ENCODE measurements around the gene CACNA1C.

Gene CACNA1C

DNA sequence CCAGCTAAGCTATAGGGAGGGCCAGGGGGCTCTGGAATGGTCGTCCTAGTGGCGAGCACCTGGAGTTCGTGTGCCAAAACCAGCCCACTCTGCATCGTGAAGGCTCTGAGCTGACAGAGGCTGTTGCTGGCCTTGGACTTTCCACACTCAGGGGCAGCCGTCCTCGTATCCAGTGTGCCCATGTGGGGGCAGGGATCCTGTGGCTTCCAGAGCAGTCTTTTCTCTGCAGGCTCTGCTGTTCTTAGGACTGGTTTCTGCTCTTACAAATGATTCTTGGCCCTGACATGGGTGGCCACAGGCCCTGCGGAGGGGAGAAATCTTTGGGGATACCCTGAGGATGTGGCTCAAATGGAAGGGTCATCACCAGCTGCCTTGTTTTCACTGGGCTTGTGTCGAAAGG lies 564.6 kb downstream of the CACNA1C start:
- DNase-seq (ENCODE audit: low read depth, low spot score), result no peak

DNA sequence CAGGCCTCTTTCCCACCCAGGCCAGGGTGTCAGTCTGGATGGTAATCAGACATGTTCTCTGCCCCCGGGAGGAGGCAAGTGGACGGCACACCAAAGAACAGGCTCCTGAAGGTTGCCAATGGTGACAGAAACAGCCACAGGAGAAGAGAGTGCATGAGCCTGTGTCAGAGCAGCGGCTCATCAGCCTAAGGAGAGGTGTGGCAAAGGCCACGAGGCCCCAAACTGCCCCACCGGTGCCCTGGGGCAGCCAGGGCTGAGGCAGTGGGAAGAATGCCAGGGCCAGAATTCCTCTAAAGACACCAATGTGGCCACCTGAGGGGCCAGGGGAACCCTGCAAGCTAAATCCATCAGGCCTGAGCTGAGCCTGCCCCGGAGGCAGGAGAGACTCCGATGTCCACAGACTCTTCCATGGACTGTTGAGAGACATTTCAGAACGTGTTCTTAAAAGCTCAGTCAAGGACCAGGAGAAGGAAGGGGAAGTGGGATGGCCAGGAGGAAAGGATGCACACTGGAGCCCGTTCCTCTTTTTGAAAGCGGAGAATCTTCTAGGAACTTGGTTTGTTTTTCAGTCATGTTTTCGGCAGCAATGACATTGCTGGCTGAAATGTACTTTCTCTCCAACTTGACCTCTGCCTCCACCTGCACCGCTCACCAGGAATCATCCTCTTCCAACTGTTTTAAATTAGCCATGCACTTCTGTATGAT lies 565.7 kb downstream of the CACNA1C start:
- no peak for DNase-seq (ENCODE audit: low read depth, low spot score)

DNA sequence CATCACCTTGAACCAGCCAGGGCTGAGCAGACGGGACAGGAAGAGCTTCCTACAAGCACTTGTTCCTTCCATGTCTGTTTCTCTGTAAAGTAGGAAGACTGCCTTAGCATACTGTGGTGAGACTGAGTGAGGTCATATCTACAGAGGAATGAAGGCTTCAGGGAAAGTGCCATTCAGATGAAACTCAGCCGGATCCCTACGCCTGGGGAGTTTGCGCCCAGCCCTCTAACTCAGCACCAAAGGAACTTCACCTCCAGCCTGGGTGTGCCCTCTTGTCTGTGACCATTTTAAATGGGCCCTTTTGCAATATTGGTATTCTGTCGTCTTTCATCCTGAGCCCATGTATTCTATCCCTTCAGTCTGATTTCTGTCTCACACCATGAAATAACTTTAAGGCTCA lies 566.3 kb downstream of the CACNA1C start:
- DNase-seq (ENCODE audit: low read depth, low spot score), result no peak

DNA sequence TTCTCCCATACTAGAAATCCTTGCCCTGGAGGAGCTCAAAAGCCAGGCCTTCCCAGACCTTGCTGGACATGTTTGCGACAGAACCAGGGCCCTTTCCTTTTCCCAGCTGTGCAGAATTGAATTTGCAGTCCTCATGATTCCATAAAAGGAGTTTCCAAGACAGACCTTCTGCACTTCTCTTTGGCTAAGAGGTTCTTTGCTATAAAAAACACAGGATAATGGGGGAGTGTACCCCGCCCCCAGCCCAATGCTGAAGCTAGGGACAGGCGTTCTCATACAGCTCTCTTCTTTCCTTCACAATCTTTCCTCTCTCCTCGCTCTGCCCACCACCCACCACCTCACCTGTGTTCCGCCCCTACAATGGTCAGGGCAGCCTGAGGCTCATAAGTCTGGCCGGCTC lies 569.7 kb downstream of the CACNA1C start:
- DNase-seq (ENCODE audit: low read depth, low spot score), result no peak

DNA sequence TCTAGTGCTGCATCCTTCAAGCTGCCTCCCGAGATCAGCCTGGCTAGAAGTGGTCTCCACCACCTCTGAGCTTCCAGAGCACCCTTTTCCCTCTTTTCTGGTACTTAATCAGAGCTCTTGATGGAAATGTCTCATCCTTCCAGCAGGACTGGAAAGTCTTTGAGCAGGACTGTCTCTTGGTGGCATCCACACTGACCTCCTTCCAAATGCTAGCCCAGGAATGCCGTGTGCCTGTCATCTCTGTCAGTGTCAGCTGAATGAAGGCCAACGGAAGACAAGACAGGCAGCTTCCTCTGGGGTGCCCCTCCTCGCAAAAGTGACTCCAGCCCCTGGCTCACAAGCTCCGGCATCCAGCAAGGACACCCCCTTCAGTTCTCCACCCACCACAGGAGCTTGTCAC lies 570.7 kb downstream of the CACNA1C start:
- no peak for DNase-seq (ENCODE audit: low read depth, low spot score)

DNA sequence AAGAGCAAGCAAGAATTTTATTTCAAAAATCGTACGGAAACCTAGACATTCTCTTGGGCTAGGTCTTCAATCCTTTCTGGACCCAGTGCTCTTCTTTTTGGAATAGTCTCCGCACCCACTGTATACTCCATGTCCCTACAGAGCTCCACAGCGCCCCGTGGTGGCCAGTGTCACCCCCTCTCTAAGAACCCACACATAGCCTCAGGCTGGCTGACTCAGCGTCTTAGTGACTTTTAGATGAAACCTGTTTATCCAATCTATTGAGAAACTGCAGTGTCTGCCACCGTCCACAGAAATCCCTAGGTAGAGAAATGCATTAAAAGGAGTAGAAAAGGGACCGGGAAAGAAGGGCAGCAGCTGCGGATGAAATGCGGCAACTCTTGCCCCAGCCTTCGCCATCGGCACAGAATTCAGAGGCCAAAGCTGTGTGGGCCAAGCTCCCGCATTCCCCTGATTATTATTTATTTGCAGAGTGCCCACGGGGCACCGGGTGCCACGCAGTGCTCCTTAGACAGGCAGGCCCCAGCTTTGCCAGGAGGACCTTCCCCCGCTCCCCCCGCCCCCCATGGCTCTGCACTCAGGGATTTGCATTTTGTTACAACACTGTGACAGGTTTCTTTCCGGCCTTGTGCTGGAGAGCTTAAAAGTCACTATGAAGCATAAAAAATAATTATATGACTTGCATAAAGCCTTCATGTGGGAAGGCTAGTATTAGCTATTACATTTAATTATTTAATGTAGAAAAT lies 571.9 kb downstream of the CACNA1C start:
- no peak for DNase-seq (ENCODE audit: low read depth, low spot score)

DNA sequence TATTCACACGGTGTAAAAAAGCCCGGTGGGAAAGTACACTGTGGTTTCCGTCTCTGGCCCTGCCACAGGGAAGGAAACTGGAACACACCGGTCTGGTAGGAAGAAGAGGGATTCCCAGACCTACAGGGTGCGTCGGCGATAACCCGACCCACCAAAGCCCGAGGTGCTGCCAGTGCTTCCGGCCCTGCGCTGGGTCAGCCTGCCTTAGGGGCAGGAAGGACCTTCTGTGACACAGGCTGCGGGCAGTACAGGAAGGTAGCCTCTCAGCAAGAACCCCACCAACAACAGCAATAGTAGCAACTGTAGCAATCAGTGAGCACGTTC lies 572.5 kb downstream of the CACNA1C start:
- DNase-seq (ENCODE audit: low read depth, low spot score), result no peak

DNA sequence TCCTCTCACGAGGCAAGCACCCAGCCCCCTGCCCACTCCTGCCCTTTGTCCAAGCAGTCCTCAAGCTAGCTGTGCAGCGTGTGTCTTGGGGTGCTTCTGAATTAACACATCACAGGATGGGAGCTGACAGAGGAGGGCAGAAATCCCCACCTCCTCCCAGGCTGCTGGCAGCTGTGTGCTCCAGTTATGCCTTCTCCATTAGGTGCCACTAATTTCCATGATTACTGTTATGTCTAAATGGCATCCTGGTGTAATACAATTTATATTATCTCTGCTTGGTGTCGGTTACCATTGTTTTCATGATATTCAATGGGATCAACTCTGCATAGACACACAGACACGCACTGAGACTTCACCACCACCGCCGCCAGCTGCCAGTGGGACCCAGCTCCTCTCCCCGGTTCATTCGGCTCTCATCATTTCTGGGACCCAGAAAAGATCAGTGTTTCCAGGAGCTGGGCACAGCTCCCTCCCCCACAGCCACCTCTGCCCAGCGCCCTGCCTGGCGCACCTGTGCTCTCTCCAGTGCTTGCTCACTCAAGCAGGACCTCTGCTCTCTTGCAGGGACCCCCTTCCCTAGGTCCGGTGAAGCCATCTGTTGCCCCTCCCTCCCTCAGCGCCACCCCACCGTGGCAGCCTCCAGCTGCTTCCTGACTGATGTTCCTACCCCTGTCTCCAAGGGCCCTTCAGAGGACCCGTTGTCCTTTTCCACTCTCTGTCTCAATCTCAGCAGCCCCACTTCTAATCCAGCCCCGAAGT lies 574.5 kb downstream of the CACNA1C start:
- no peak for DNase-seq (ENCODE audit: low read depth, low spot score)

DNA sequence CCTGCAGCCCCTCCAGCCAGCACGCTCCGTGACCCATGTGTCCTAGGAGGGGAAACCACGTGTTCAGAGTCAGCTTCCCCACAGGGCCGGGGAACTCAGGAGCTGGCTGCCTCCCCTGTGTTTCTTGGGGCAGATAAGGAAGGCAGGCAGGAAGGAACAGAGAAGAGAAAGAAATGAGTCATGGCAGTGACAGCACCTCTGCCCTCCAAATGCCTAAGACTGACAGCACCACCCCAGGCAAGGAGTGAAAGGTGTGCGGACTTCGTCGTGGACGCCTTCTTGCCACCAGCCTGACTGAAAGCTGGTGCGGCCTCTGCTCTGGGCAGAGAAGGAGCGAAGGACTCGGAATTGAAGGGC lies 575.0 kb downstream of the CACNA1C start:
- no peak for DNase-seq (ENCODE audit: low read depth, low spot score)

DNA sequence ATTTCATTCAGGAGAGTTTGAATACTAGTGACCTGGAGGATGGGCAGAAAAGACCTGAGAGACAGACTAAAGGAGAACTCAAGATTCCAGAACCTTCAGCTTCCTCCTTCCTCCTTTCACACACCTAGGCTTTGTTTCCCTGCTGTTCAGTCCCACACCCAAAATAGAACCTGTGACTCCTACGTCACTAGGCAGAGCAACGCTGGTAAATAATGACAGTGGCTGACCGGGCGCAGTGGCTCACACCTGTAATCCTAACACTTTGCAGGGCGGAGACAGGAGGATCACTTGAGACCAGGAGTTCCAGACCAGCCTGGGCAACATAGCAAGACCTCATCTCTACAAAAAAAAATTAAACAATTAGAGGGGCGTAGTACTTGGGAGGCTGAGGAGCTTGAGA lies 575.6 kb downstream of the CACNA1C start:
- no peak for DNase-seq (ENCODE audit: low read depth, low spot score)

DNA sequence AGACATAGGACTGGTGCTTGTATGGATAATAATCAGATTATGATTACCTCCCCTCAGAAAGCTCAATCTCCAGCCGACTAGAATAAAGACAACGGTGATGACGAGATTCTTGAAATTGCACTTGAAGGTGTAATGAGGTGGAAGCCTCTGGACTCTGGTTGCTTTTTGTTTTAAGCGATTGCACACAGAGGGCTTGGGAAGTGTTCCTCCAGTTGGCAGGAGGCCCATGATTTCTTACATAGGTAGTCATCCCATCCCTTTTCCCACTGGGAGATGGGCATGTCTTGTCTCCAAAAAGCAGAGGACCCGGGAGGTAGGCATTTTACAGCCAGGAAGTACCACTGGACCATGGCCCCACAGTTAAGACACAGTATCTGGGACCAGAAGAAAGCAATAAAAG lies 576.3 kb downstream of the CACNA1C start:
- no peak for DNase-seq (ENCODE audit: low read depth, low spot score)

DNA sequence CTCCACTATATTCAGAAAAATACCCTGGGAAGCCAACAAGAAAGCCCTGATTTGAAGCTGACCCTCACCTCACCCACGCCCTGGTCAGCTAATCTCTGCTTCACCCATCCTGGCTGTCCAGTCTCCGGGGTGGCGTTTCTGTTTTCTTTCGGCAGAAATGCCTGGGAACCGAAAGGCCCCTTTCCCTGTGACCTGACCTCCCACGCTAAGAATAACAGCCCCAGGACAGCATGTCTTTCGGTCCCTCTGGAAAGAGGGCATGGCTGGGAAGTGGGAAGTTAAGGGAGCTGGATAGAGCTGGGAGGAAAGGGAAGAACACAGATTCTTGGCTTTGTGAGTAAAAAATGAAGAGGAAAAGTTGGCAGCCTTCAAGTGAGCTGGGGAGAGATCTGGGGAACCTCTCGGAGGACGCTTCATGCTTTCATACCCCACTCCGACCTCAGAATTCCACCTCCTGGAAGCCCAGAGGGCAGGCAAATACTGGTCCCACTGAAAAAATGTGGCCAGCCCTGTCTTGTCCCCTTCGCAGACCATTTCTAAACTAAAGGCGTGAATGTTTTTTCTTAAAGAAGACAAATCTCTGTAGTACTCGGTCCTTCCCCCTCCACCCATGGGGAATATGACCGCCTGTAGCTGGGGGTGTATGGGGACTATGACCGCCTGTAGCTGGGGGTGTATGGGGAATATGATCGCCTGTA lies 579.0 kb downstream of the CACNA1C start:
- DNase-seq (ENCODE audit: low read depth, low spot score), result no peak

DNA sequence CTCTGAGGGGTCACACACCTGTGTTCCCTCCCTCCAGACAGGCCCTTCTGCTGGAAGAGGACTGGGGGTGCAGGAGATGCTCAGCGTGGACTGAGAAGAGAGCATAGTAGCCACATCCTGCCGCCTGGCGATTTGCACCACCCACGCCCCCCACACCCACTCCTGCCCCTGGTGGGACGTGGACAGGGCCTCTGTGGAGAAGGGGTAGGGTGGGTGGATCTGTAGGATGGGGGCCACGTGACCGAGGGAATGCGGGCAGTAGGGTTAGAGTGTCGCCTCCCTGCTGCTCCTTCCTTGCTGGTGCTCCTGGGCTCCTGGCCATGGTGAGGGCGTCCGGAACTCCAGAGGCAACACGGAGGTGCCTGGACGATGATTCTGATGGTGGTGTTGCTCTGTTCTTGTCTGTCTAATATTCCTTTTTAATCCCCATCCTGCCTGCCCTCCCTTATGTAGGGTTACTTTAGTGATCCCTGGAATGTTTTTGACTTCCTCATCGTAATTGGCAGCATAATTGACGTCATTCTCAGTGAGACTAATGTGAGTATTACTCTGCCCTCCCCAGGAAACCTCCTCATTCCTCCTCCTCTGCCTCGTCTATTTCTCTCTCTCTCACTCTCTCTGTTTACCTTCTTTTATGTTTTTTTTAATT lies 580.5 kb downstream of the CACNA1C start:
- no peak for DNase-seq (ENCODE audit: low read depth, low spot score)

DNA sequence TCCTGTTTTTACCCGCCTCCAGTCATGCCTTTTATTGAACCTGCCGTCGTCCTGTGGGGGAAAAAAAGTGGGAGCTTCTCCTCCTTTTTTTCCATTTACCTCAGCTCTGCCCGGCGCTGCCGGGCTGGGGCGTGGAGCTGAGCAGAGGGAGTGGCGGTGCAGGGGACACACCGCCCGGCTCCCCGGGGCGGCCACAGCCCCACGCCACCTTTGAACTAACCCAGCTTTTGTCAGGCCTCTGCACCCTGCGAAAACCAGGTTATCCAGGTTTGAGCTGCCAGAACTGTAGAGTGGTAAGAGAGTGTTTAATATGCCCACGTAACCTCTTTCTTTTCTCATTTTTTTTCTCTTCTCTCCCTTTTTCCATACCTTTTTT lies 581.0 kb downstream of the CACNA1C start:
- no peak for DNase-seq (ENCODE audit: low read depth, low spot score)

DNA sequence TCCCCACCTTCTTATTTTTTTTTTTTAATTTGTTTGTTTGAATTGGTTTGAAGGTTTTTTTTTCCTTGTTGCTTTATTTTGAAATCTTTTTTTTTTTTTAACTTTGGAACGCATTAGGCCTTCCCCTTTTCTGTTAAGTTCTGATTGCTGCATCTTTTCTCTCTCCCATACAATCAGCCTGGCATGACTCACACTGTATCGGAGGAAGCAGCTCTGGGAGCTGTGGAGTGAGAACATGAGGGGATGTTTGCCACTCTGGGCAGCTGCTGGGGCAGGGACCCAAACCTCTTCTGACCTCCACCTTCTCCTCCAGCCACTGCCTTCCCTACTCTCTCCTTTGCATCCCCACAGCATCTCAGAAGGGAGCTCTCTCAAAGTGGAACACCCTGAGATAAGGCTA lies 581.7 kb downstream of the CACNA1C start:
- DNase-seq (ENCODE audit: low read depth, low spot score), result no peak

DNA sequence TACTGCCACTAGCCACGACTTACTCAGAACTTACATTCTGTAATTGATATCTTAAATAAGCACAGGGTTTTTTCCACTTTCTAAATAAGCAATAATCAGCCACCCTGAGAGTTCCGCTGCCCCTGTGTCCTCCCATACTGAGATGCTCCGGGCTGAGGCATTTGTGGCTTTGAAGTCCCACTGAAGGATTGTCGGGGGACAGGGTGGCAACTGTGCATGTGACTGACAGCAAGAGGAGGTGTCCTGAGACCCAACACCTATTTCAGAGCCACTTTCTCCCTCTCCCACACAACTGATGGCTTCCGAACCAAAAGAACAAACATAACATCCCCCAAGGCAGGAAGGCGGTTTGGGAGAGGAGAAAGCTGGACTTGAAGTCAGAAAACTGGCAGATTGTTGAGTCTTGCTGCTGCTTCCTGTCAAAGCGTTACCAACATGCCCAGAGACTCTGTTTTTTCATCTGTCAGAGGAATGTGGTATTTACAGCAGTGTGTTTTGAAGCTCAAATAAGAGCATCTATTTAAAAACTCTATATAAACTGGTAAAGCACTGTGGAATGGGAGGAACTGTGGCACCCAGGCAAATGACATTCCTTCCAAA lies 584.1 kb downstream of the CACNA1C start:
- no peak for DNase-seq (ENCODE audit: low read depth, low spot score)

DNA sequence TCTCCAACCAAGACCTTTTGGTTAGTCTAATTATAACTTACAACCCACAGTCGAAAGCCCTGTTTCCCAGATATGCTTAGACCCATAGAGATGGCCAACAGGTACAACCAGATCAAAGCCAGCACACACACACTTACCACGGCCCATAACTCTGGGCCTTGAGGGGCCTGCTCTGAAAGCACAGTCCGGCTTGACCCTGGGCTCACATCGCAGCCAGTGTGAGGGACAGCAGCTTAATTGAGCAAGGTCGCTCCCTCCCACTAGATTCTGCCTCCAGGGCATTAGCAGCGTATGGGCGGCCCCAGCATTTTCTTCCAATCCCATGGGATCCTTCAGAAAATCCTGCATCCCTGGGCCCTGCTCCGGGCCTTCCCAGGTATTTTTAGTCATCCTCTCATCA lies 584.6 kb downstream of the CACNA1C start:
- DNase-seq (ENCODE audit: low read depth, low spot score), result no peak

DNA sequence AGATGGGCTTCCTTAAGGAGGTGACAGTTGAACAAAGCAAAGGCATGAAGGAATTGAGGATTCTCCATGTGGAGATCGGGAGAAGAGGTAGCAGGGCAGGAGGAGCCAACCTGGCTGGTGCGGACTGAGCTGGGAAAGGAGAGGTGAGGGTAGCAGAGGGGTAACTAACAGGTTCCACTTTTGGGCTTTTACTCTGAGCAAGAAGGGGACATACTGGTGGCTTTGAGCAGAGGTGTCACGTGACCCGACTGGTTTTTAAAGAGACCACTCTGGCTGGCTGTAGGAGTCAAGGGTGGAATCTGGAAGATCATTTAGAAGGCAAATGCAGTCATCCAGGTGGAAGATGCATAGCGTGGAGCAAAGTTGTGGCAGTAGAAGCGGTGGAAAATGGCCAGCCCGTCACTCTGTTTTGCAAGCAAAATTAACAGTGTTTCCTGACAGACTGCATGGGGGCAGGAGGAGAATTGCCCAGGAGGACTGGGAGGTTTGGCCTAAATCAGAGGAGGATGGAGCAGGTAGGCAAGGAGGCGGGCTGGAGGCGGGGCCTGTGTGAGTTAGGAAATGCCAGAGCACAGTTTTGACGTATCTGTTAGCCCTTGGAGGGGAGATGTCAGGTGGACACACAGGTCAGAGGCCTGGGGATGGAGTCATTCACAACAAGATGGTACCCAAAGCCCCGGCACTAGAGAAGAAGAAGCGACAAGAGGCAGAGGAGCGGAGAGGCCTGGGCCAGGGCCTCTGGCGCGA lies 585.7 kb downstream of the CACNA1C start:
- DNase-seq (ENCODE audit: low read depth, low spot score), result no peak

DNA sequence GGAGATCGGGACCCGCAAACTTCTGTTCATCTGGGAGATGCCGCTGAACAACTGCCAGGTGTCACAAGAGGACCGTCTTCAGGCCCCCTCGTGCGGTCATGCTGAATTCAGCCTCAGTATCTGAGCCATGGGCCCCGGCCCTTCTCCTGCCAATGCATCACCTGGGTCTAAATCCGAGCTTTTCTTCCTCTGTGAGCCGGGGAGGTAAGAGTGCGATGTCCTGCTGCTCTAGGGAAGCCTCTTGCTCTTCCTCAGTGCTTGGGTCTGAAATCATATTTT lies 586.2 kb downstream of the CACNA1C start:
- DNase-seq (ENCODE audit: low read depth, low spot score), result no peak

DNA sequence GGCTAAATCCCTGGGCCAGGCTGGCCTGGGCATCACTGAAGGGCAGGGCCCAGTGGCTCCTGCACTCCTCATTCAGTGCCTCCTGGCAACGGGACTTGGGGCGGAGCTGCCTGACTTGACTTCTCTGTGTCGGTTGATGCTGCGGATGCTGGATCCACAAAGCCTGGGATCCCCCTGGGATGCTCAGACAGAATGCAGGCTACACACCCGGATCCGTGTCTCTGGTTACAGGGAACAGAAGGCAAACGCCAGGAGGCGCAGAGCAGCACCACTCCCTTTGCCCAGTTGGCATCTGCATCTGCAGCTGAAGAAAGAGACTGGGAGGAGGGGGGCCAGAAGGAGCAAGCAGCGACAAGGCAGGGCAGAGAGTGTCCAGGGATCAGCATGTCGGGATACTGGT lies 587.5 kb downstream of the CACNA1C start:
- DNase-seq (ENCODE audit: low read depth, low spot score), result no peak

DNA sequence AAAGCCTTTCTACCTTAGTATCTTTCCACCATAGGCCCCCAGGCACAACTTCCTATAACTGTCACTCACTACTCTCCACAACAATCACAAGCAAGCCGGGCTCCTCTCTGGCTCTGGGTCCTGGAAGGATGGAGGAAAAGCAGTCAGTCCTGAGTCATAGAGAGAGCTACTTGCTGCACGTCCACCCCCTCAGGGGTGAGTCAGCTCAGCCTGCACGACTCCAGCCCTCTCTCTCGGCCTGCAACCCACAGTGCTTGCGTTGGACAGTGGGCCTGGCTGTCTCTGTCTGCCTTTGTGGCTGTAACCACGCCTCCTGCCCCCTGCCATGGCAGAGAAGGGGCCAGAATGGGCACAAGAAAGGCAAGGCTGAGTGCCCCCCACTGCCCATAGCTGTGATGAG lies 587.9 kb downstream of the CACNA1C start:
- no peak for DNase-seq (ENCODE audit: low read depth, low spot score)
